Adrenal gland (tissue), 5 donors: Measurements from ENCODE around the gene MKNK1.

Source experiments
- POLR2A ChIP-seq, 2 donors: fragments of 450-650 bp; IDR thresholded peaks; one replicate each; pipeline ENCODE4 v1.6.1; 2017; ENCODE audit warnings: antibody characterized with exemption in 2 of 2, mild to moderate bottlenecking in 2 of 2, moderate library complexity in 1 of 2
- TF ChIP-seq, protein P1 (sequence below), 6 experiments: fragments of 450-650 bp in 4 of 6; fragments of 200-600 bp in 2 of 6; sonication (generic) in 1 of 6; IDR thresholded peaks; 1 replicate in 5 of 6; 2 replicates in 1 of 6; pipeline versions ENCODE4 v1.5.1 to v1.8.0; 2016 to 2021; ENCODE audit warnings: antibody characterized with exemption in 6 of 6, mild to moderate bottlenecking in 2 of 6, moderate library complexity in 1 of 6
- donor health status: DM: no; HTN: no; CAD: no.

DNA sequence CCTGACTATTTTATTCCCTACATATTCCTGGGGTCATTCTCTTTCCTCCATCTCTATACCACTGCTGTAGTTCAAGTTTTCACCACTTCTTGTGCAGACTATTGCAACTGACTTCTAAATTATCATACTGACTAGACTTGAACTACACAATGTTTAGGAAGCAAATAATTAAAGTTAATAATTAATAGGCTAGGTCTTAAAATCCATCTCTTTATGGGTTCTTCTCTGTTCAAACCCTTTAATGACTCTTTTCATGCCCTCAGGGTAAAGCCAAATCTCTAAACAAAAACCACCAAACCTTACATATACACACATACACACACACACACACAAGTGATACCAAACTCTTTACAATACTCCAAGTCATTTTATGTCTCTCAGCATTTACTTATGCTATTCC is 34.9 kb upstream of the MKNK1 start:
- TF ChIP-seq, protein P1, sequence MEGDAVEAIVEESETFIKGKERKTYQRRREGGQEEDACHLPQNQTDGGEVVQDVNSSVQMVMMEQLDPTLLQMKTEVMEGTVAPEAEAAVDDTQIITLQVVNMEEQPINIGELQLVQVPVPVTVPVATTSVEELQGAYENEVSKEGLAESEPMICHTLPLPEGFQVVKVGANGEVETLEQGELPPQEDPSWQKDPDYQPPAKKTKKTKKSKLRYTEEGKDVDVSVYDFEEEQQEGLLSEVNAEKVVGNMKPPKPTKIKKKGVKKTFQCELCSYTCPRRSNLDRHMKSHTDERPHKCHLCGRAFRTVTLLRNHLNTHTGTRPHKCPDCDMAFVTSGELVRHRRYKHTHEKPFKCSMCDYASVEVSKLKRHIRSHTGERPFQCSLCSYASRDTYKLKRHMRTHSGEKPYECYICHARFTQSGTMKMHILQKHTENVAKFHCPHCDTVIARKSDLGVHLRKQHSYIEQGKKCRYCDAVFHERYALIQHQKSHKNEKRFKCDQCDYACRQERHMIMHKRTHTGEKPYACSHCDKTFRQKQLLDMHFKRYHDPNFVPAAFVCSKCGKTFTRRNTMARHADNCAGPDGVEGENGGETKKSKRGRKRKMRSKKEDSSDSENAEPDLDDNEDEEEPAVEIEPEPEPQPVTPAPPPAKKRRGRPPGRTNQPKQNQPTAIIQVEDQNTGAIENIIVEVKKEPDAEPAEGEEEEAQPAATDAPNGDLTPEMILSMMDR (IDR thresholded peaks at IDR 0.05): no peak
- TF ChIP-seq POLR2A (IDR thresholded peaks at IDR 0.05): no peak
